Muscle of leg (tissue), 11 donors: ENCODE results near the gene GPC6. TPM values are rescaled to one million over a fixed set of nuclear protein-coding genes. Genes with fewer than 3 reads are reported as not detected.

Experiments
- DNase-seq: peaks from one replicate; pipeline ENCODE4 v3.0.0; 2013
- H3K27ac ChIP-seq: one replicate; pipeline ENCODE4 v1.5.1; 2013; ENCODE audit warnings: mild to moderate bottlenecking, low read length, control low read depth
- H3K27me3 ChIP-seq: one replicate; pipeline ENCODE4 v1.6.1; 2013; ENCODE audit warnings: low read length; ENCODE audit not compliant: control insufficient read depth, insufficient read depth
- H3K36me3 ChIP-seq: one replicate; pipeline ENCODE4 v1.6.1; 2013; ENCODE audit warnings: low read length; ENCODE audit not compliant: control insufficient read depth, insufficient read depth
- H3K4me1 ChIP-seq: one replicate; pipeline ENCODE4 v1.6.1; 2013; ENCODE audit warnings: low read length; ENCODE audit not compliant: control insufficient read depth, insufficient read depth
- H3K4me3 ChIP-seq: one replicate; pipeline ENCODE4 v1.5.1; 2013; ENCODE audit warnings: low read length, control low read depth
- H3K9me3 ChIP-seq: replicated peaks from 2 replicates; pipeline ENCODE4 v1.6.1; 2013; ENCODE audit warnings: low read depth, low read length; ENCODE audit not compliant: control insufficient read depth
- WGBS: methylation state at CpG from one replicate; pipeline ENCODE4 v1.1.5; 2013; ENCODE audit warnings: missing lambda C conversion rate; ENCODE audit not compliant: insufficient coverage; 5-methylcytosine and 5-hydroxymethylcytosine counted together
- polyA plus RNA-seq, 8 donors: library from polyadenylated mRNA; unstranded; fragments of 120-200 nt; gene quantifications; one replicate each; pipeline versions ENCODE4 v1.2.1 to v1.2.3, GENCODE V29; 2013; ENCODE audit warnings: inconsistent platforms in 1 of 8, low replicate concordance in 1 of 8; ENCODE audit not compliant: insufficient read length in 8 of 8, insufficient read depth in 1 of 8
- total RNA-seq: library from RNA; stranded (reverse); fragments of 120-200 nt; gene quantifications from one replicate; pipeline ENCODE4 v1.2.4, GENCODE V29; 2013

GPC6 gene
- total and polyA plus RNA-seq, 9 donors: 5.6 to 20.0 (median 9.9) TPM

DNA sequence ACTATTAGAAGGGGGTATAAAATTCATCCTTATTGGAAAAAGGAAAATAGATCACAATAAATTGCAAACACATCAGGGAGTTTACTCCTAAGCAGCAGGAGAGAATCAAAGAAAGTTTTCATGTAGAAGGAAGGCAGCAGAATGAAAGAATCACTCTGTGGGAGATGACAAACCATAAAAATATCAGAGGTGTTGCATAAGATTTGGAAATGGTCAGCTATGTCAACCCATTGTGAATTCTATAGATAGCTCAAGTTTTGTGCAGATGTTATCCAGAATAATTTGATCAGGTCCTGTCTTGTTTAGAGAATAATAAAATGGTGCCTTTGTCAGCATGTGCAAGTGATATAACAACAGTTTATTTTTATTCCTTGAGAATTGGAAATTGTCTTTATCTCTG, 630.5 kb downstream of the GPC6 start:
- Histone ChIP-seq H3K9me3 (no peaks in the 10 kb centered on the region), H3K4me3 (no peak overlapping the region), H3K27me3 (no peaks in the 10 kb centered on the region), H3K27ac (no peak overlapping the region), H3K36me3 (no peaks in the 10 kb centered on the region), H3K4me1 (no peaks in the 10 kb centered on the region)
- DNase-seq: no peak

- Histone ChIP-seq H3K27me3 (no peaks in the 10 kb centered on the region), H3K36me3 (no peaks in the 10 kb centered on the region), H3K4me3 (no peak overlapping the region), H3K4me1 (no peaks in the 10 kb centered on the region), H3K9me3 (no peaks in the 10 kb centered on the region), H3K27ac (no peak overlapping the region)
- no peak for DNase-seq
- WGBS: 81% methylated on average over 2 of the region's 2 CpGs
These were observed 633.1 kb downstream of the GPC6 start for GRCh38 chr13:93859716-93860115.

- H3K27ac ChIP-seq: no peak overlapping the region
- no peaks in the 10 kb centered on the region for H3K4me1 ChIP-seq
- no peaks in the 10 kb centered on the region for H3K36me3 ChIP-seq
- H3K9me3 ChIP-seq: no peaks in the 10 kb centered on the region
- no CpG with 5 or more reads among the region's 4 CpGs for WGBS
- DNase-seq: no peak
- H3K27me3 ChIP-seq: no peaks in the 10 kb centered on the region
- no peak overlapping the region for H3K4me3 ChIP-seq
These were observed 635.2 kb downstream of the GPC6 start for GRCh38 chr13:93861818-93862217.

GRCh38 chr13:93862259-93862658, 635.7 kb downstream of the GPC6 start:
- no peaks in the 10 kb centered on the region for H3K4me1 ChIP-seq
- no peaks in the 10 kb centered on the region for H3K9me3 ChIP-seq
- H3K36me3 ChIP-seq: no peaks in the 10 kb centered on the region
- WGBS: 80% methylated on average over 1 of the region's 2 CpGs
- no peak overlapping the region for H3K4me3 ChIP-seq
- H3K27me3 ChIP-seq: no peaks in the 10 kb centered on the region
- no peak overlapping the region for H3K27ac ChIP-seq
- DNase-seq: no peak

- H3K4me1 ChIP-seq: no peaks in the 10 kb centered on the region
- no peak overlapping the region for H3K27ac ChIP-seq
- H3K9me3 ChIP-seq: no peaks in the 10 kb centered on the region
- no peak for DNase-seq
- H3K36me3 ChIP-seq: no peaks in the 10 kb centered on the region
- WGBS: 65% methylated on average over 2 of the region's 3 CpGs
- no peak overlapping the region for H3K4me3 ChIP-seq
- no peaks in the 10 kb centered on the region for H3K27me3 ChIP-seq
These were observed 638.6 kb downstream of the GPC6 start for GRCh38 chr13:93865235-93865634.

GRCh38 chr13:93867481-93867880, 640.9 kb downstream of the GPC6 start:
- no peaks in the 10 kb centered on the region for H3K36me3 ChIP-seq
- no peak overlapping the region for H3K27ac ChIP-seq
- 100% methylated on average over 2 of the region's 3 CpGs for WGBS
- H3K4me3 ChIP-seq: no peak overlapping the region
- DNase-seq: no peak
- no peaks in the 10 kb centered on the region for H3K9me3 ChIP-seq
- H3K4me1 ChIP-seq: no peaks in the 10 kb centered on the region
- H3K27me3 ChIP-seq: no peaks in the 10 kb centered on the region

DNA sequence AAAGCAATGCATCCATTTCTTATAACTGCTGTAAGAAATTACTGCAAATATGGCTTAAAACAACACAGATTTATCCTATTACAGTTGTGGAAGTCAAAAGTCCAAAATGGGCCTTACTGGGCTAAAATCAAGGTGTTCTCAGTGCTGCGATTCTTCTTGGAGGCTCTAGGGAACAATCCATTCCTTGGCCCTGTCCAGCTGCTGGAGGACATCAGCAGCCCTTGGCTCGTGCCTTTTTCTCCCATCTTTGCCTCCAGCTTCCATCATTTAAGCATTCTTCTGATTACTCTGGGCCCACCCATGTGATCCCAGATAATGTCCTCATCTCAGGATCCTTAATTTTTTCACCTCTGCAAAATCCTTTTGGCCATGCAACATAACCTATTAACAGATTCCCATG, 645.8 kb downstream of the GPC6 start:
- 61% methylated on average over 2 of the region's 2 CpGs for WGBS
- Histone ChIP-seq H3K4me1 (no peaks in the 10 kb centered on the region), H3K9me3 (no peaks in the 10 kb centered on the region), H3K36me3 (no peaks in the 10 kb centered on the region), H3K27ac (no peak overlapping the region), H3K27me3 (no peaks in the 10 kb centered on the region), H3K4me3 (no peak overlapping the region)
- DNase-seq: peak; percentile 27

- Histone ChIP-seq H3K4me3 (no peak overlapping the region), H3K36me3 (no peaks in the 10 kb centered on the region), H3K27ac (no peak overlapping the region), H3K9me3 (no peaks in the 10 kb centered on the region), H3K4me1 (no peaks in the 10 kb centered on the region), H3K27me3 (no peaks in the 10 kb centered on the region)
- WGBS: no CpG with 5 or more reads among the region's 2 CpGs
- peak; percentile 56 for DNase-seq
These were observed 646.3 kb downstream of the GPC6 start for GRCh38 chr13:93872786-93873347.

DNA sequence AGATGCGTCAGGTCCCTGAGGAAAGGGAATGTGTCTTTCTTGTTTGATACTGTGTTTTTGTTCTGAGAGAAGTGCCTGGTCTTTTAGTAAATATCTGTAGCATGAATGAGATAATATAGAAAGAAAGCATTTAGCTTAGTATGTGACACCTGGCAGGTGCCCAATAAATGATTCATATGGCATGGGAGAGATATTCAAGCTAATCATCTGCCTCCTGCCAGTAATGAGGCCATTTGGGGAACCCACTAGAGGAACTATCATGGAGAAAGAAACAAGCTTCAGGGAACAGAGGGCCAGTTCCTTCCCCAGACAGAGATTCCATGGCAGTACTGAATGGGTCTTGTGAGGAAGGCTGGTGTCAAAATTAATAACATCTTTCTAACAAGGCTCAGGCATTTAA, 648.9 kb downstream of the GPC6 start:
- peak; percentile 22 for DNase-seq
- Histone ChIP-seq H3K4me3 (no peak overlapping the region), H3K9me3 (no peaks in the 10 kb centered on the region), H3K36me3 (no peaks in the 10 kb centered on the region), H3K27me3 (no peaks in the 10 kb centered on the region), H3K4me1 (no peaks in the 10 kb centered on the region), H3K27ac (no peak overlapping the region)
- no CpG with 5 or more reads among the region's 1 CpG for WGBS

DNA sequence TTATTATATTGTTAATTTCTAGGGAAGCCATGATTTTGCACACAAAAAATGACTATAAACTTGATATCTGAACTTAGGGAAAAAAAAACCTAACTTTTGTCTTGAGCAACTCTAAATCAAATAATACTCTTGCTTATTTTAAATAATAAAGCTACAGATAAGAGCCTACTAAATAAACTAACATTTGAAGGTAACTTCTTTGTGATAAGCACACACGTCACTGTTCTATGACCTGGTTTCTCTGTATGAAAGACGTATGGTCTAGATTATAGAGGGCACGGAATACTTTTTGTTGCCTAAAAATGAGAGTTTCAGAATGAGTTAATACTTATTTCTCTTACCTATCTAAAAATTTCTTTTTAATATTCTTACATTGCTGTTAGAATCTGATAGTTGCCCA, 649.6 kb downstream of the GPC6 start:
- no peak for DNase-seq
- Histone ChIP-seq H3K36me3 (no peaks in the 10 kb centered on the region), H3K9me3 (no peaks in the 10 kb centered on the region), H3K27me3 (no peaks in the 10 kb centered on the region), H3K27ac (no peak overlapping the region), H3K4me3 (no peak overlapping the region), H3K4me1 (no peaks in the 10 kb centered on the region)
- no CpG with 5 or more reads among the region's 3 CpGs for WGBS

GRCh38 chr13:93878675-93879074, 652.1 kb downstream of the GPC6 start:
- no peak for DNase-seq
- H3K4me3 ChIP-seq: no peak overlapping the region
- WGBS: no CpG with 5 or more reads among the region's 2 CpGs

More at GRCh38 chr13:93878675-93879074, 652.1 kb downstream of the GPC6 start:
- no peaks in the 10 kb centered on the region for H3K27me3 ChIP-seq
- no peak overlapping the region for H3K27ac ChIP-seq
- no peaks in the 10 kb centered on the region for H3K4me1 ChIP-seq
- no peaks in the 10 kb centered on the region for H3K9me3 ChIP-seq
- no peaks in the 10 kb centered on the region for H3K36me3 ChIP-seq
